ENCODE results near the gene AP2A2.

GRCh38 chr11:940496-941135 lies 14.9 kb downstream of the AP2A2 start:
- no peak for TF ChIP-seq CTCF (IDR thresholded peaks at IDR 0.05 in 2 of 3, conservative IDR thresholded peaks at IDR 0.05 in 1 of 3; ENCODE audit: borderline replicate concordance in 1 of 3, insufficient read depth in 1 of 3, low read depth in 2 of 3, low read length in 2 of 3)
- no peak for TF ChIP-seq EZH2 (IDR thresholded peaks at IDR 0.05)
